Naive thymus-derived CD8-positive, alpha-beta T cell (primary cell): ENCODE results near the gene TCF25. TPM values are rescaled to one million over a fixed set of nuclear protein-coding genes. Genes with fewer than 3 reads are reported as not detected.
A peak's percentile ranks its signal among the peaks of the same experiment; 100 is the strongest.
"Not testable (repeated sequence)": the region's sequence is repeated elsewhere in the genome, so short reads cannot be mapped to it uniquely, and the experiment has no call there.

Experiments used
- ATAC-seq, 2 donors: fragments of 150-1000 bp; cut with Tn5 transposase in 1 of 2; sonication (Bioruptor Pico), chemical (Tn5 transposase) in 1 of 2; 1 replicate in 1 of 2; 2 replicates in 1 of 2; pipeline ENCODE4 v1.10.0; 2021; ENCODE audit warnings: mild to moderate bottlenecking in 2 of 2, moderate library complexity in 2 of 2
- POLR2A ChIA-PET: fragments of 350-600 bp; sonication (Branson Sonifier 250); formaldehyde crosslinking; loops from one replicate; lab custom pipeline; 2021; ENCODE audit warnings: antibody characterized with exemption; lab: Charles Lee
- DNase-seq, 10 donors: peaks; one replicate each; pipeline versions ENCODE4 v3.0.0 to v3.0.0-alpha.2; 2020 to 2022
- H3K27ac Mint-ChIP-seq, 10 donors: one replicate each; pipeline ENCODE4 v1.8.0; 2020 to 2022; ENCODE audit warnings: mild to moderate bottlenecking in 10 of 10, mixed read lengths in 10 of 10, moderate library complexity in 4 of 10, inconsistent platforms in 1 of 10
- H3K27me3 Mint-ChIP-seq, 5 donors: one replicate each; pipeline ENCODE4 v1.8.0; 2021 to 2022; ENCODE audit warnings: mixed read lengths in 5 of 5
- H3K36me3 Mint-ChIP-seq, 3 donors: one replicate each; pipeline ENCODE4 v1.8.0; 2020 to 2022; ENCODE audit warnings: mixed read lengths in 3 of 3, mild to moderate bottlenecking in 2 of 3, inconsistent platforms in 1 of 3
- H3K4me1 Mint-ChIP-seq, 4 donors: one replicate each; pipeline ENCODE4 v1.8.0; 2021 to 2022; ENCODE audit warnings: mixed read lengths in 4 of 4
- H3K4me3 Mint-ChIP-seq, 10 donors: one replicate each; pipeline ENCODE4 v1.8.0; 2020 to 2022; ENCODE audit warnings: mild to moderate bottlenecking in 10 of 10, mixed read lengths in 10 of 10, moderate library complexity in 6 of 10, inconsistent platforms in 1 of 10
- H3K9me3 Mint-ChIP-seq, 9 donors: one replicate each; pipeline ENCODE4 v1.8.0; 2020 to 2022; ENCODE audit warnings: mixed read lengths in 9 of 9, mild to moderate bottlenecking in 3 of 9, inconsistent platforms in 1 of 9, moderate library complexity in 1 of 9
- polyA plus RNA-seq, 3 donors: library from polyadenylated mRNA; unstranded; fragments of 300-500 nt; fragmentation: Illumina TruSeq; gene quantifications; one replicate each; pipeline ENCODE4 v1.2.3, GENCODE V29; 2021
- total RNA-seq, 8 experiments: library from RNA in 2 of 8; stranded (reverse) in 2 of 8; gene quantifications; one replicate each; pipeline ENCODE4 v1.2.3 and lab custom pipeline; 2021 to 2026

TCF25 gene
- total and polyA plus RNA-seq, 5 experiments from 2014 or later: 86.8 to 294 (median 107) TPM

DNA sequence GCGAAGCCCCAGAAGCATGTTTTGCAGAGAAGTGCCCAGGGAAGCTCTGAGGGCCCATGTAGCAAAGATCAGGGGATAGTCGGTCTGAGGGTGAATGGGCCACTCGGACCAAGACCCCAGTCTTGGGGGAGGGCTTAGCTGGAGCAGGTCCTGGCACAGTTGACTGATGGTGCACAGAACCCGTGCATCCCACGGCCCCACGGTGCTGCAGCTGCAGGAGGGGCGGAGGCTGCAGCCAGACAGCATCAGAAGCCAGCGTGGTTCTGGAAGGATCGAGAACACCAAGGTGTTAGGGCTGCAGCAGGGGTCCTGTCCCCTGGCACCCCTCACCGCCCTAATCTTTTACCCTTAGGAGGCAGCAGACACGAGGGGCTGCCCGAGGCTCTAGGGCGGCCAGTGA is 38.8 kb downstream of the TCF25 start:
- peak overlapping the region in 1 of 10 donors; percentile 26 for H3K4me3 Mint-ChIP-seq
- H3K9me3 Mint-ChIP-seq: no peaks in the 10 kb centered on the region
- no peak for DNase-seq
- POLR2A ChIA-PET: no interaction called here
- no peak for ATAC-seq
- peaks cover 8 to 30% (median 9%) of the 10 kb centered on the region in 4 donors for H3K4me1 Mint-ChIP-seq
- no peak overlapping the region for H3K27ac Mint-ChIP-seq
- no peaks in the 10 kb centered on the region for H3K27me3 Mint-ChIP-seq
- peaks cover 0 to 23% (median 0%) of the 10 kb centered on the region in 3 donors for H3K36me3 Mint-ChIP-seq

DNA sequence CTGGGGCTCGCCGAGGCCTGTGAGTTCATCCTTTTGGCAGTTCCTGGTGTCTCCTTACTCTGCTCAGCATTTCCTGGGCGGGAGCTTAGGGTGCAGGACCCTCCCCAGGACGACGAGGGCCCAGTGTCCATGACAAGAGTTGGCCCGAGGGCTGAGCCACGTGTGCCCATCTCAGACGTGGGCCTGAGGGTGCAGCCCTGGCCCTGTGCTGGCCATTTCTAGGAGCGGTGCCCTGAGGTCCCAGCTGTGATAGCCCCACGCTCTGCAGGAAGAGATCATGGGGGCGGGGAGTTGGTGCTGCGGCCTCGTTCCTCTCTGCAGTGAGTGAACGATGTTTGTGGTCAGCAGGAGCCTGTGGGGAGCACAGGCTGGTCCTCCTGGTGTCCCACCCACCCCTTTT is 39.2 kb downstream of the TCF25 start:
- POLR2A ChIA-PET: no interaction called here
- Mint-ChIP-seq H3K4me3 (peak overlapping the region in 1 of 10 donors; percentile 18), H3K27me3 (no peaks in the 10 kb centered on the region), H3K4me1 (peaks cover 8 to 34% (median 11%) of the 10 kb centered on the region in 4 donors), H3K9me3 (no peaks in the 10 kb centered on the region), H3K36me3 (peaks cover 0 to 23% (median 0%) of the 10 kb centered on the region in 3 donors), H3K27ac (peak overlapping the region in 1 of 10 donors; percentile 49)
- ATAC-seq (no peak), DNase-seq (no peak)

DNA sequence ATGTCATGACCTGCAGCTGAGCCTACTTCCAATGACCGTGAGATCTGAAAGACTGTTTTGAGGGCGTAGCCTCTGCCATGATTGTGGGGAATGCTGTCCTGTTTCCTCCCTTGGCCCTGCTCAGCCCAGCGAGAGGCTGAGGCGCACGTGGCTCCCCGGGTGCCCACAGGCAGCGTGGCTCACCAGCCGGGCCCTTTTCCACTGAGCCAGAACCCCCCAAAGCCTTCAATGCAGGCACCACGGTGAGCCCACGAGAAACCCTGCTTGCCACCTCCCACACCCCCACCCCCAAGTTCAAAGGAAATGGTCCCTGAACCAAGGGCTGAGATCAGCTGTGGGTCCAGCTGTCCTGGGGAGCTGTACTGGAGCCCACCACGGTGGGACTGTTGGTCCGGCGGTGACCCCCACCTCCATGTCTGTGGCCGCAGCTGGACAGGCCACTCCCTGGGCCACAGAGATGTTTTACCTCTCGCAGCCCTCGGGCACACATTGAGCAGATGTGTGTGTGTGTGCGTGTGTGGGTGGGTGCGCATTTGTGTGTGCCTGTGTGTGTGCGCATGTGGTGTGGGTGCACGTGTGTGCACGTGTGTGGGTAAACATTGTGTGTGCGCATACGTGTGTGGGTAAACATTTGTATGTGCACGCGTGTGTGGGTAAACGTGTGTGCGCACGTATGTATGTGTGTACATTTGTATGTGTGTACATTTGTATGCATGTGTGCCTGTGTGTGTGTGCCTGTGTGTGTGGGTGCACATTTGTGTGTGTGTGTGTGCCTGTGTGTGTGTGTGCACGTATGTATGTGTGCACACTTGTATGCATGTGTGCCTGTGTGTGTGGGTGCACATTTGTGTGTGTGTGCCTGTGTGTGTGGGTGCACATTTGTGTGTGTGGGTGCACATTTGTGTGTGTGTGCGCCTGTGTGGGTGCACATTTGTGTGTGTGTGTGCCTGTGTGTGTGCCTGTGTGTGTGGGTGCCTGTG is 40.3 kb downstream of the TCF25 start:
- H3K9me3 Mint-ChIP-seq: no peaks in the 10 kb centered on the region
- ATAC-seq (no peak), DNase-seq (no peak)
- peaks cover 0 to 2% (median 0%) of the 10 kb centered on the region in 5 donors for H3K27me3 Mint-ChIP-seq
- peaks cover 12 to 41% (median 21%) of the 10 kb centered on the region in 4 donors for H3K4me1 Mint-ChIP-seq
- POLR2A ChIA-PET: interaction anchor here (0.6 kb wide), 1 partner anchor 800 kb away, joined by 3 read pairs; no protein-coding TSS in a partner anchor
- H3K4me3 Mint-ChIP-seq: no peak overlapping the region
- H3K27ac Mint-ChIP-seq: peak overlapping the region in 4 of 10 donors; percentile 4 to 25 (median 16)
- peaks cover 0 to 20% (median 0%) of the 10 kb centered on the region in 3 donors for H3K36me3 Mint-ChIP-seq

DNA sequence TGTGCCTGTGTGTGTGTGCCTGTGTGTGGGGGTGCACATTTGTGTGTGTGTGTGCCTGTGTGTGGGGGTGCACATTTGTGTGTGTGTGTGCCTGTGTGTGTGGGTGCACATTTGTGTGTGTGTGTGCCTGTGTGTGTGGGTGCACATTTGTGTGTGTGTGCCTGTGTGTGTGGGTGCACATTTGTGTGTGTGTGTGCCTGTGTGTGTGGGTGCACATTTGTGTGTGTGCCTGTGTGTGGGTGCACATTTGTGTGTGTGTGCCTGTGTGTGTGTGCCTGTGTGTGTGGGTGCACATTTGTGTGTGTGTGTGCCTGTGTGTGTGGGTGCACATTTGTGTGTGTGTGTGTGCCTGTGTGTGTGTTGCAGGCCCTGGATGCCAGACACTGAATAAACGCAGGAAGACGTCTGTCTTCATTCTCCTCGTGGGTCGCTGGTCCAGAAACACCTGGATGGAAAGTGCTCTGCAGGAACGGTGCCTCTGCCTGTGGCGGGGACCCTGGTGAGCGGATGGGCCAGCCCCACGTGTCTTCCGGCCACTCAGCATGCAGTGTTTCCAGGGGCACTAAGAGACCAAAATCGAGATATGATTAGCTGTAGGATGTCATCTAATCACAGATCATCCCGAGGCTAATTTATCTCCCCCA is 41.4 kb downstream of the TCF25 start:
- not testable (repeated sequence) for H3K9me3 Mint-ChIP-seq, H3K27me3 Mint-ChIP-seq, H3K4me3 Mint-ChIP-seq, DNase-seq, ATAC-seq
- Mint-ChIP-seq H3K36me3 (peaks cover 0 to 13% (median 0%) of the 10 kb centered on the region in 3 donors), H3K27ac (peak overlapping the region in 1 of 10 donors; percentile 59), H3K4me1 (peaks cover 14 to 48% (median 27%) of the 10 kb centered on the region in 4 donors)
- POLR2A ChIA-PET: interaction anchor here (1.1 kb wide), 1 partner anchor 8 kb away, joined by 3 read pairs; no protein-coding TSS in a partner anchor

DNA sequence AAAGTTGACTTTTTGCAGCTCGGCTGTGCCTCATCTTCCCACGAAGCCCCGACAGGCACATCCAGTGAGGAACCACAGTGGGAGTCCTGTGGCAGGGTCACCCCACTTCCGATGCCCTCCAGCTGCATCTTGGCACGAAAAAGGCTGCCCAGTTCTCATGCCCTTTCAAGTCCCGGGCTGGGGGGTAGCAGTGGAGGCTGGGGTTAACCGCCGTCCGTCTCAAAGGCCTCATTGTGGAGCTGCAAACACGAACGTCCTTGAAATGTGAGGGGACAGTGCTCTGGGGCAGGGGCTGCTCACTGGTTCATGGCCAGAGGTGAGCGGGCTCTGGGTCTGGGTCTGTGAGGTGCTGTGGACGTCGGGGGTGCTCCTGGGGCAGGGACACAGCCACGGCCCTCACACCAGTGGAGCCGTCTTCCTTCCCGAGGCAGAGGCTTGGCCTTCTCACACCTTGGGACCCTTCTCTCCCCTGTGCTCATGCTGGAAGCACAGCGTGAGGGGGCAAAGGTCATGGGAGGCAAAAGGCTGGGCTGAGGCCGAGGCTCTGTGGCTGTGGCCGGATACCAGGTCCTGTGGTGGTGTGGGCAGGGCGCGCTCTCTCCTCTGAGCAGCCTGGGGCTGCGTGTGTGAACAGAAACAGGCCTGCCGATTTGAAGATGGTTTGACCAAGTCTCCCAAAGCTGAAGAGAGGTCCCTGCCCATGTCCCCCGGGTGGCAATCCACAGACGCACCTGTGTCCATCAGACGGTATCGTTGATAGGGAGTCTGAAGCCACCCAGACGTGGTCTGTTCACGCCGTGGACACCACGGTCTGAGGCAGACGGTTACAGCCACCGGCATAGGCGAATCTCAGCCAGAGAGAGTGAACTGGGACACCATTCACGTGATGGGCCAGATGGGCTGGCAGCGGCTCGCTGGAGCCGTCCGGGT is 42.2 kb downstream of the TCF25 start:
- ATAC-seq: no peak

DNA sequence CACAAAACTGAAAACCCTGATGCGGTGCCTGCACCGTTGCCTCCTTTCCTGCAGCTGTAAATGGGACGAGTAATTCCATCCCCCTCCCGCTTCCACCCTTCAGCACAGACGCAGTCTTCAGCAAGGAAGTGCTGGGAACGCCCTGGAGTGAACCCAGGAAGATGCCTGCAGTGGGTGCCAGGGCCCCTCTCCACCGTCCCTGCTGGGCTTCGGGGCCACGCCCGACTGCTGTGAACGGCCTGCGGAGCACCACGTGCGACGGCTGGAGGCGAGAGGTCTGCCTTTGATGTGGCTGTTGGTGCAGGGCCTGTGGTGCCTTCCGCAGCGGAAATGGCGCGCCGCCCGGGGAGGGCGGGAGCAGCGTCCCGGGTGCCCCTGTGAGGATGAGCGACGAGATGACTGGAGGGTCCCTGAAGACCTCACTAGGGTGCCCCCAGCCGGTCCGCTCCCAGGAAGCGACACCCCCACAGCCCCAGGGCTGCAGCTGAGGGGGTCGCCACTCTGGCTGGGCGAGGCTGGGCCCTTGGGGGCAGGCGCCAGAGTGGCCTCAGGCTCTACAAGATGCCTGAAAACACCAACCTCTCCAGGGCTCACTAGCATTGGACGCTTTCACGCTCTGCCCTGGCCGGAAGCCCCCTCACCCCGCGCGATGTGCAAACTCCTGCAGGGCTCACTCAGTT is 44.5 kb downstream of the TCF25 start:
- Mint-ChIP-seq H3K36me3 (no peaks in the 10 kb centered on the region), H3K4me1 (peaks cover 24 to 65% (median 46%) of the 10 kb centered on the region in 4 donors), H3K9me3 (no peaks in the 10 kb centered on the region), H3K4me3 (peak overlapping the region; percentile 63 to 88 (median 75)), H3K27me3 (peaks cover 4 to 28% (median 10%) of the 10 kb centered on the region in 5 donors), H3K27ac (peak overlapping the region in 4 of 10 donors; percentile 8 to 86 (median 40))
- peak; percentile 49 to 88 (median 70) for DNase-seq
- POLR2A ChIA-PET: interaction anchor here (0.6 to 1.6 kb wide), 6 partner anchors 9 to 195 kb away, joined by 3 to 5 read pairs (median 3); no protein-coding TSS in a partner anchor
- peak; percentile 75 to 80 for ATAC-seq

More for the DNA sequence above, 42.2 kb downstream of the TCF25 start:
- POLR2A ChIA-PET: interaction anchor here (0.6 to 1.1 kb wide), 3 partner anchors 9 to 376 kb away, joined by 3 to 6 read pairs (median 4); no protein-coding TSS in a partner anchor
- Mint-ChIP-seq H3K27me3 (peaks cover 3 to 10% (median 7%) of the 10 kb centered on the region in 5 donors), H3K4me1 (peaks cover 19 to 48% (median 30%) of the 10 kb centered on the region in 4 donors), H3K9me3 (no peaks in the 10 kb centered on the region), H3K36me3 (peaks cover 0 to 9% (median 0%) of the 10 kb centered on the region in 3 donors), H3K4me3 (peak overlapping the region in 2 of 10 donors; percentile 30 to 45), H3K27ac (no peak overlapping the region)
- no peak for DNase-seq

DNA sequence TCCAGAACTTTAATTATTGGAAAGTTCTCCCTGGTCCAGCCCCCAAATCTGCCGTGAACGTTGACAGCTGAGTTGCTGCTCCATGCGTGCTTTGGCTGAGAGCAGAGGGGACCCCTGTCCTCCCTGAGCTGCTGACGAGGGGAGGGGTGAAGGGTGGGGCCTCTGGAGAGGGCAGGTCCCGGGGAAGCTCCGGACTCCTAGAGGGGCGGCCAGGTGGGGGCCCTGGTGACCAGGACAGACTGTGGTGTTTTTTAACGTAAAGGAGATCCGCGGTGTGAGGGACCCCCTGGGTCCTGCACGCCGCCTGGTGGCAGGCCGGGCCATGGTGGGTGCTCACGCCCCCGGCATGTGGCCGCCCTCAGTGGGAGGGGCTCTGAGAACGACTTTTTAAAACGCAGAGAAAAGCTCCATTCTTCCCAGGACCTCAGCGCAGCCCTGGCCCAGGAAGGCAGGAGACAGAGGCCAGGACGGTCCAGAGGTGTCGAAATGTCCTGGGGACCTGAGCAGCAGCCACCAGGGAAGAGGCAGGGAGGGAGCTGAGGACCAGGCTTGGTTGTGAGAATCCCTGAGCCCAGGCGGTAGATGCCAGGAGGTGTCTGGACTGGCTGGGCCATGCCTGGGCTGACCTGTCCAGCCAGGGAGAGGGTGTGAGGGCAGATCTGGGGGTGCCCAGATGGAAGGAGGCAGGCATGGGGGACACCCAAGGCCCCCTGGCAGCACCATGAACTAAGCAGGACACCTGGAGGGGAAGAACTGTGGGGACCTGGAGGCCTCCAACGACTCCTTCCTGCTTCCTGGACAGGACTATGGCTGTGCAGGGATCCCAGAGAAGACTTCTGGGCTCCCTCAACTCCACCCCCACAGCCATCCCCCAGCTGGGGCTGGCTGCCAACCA is 45.3 kb downstream of the TCF25 start, which contains the start of gene MC1R:
MC1R (plus strand) TSS at position 410 of the 895 bp plus-strand sequence; CDS start at position 807, 397 bp downstream.
- peak within 1 kb of the TSS in 4 of 10 donors; percentile 8 to 86 (median 56) for H3K27ac Mint-ChIP-seq

DNA sequence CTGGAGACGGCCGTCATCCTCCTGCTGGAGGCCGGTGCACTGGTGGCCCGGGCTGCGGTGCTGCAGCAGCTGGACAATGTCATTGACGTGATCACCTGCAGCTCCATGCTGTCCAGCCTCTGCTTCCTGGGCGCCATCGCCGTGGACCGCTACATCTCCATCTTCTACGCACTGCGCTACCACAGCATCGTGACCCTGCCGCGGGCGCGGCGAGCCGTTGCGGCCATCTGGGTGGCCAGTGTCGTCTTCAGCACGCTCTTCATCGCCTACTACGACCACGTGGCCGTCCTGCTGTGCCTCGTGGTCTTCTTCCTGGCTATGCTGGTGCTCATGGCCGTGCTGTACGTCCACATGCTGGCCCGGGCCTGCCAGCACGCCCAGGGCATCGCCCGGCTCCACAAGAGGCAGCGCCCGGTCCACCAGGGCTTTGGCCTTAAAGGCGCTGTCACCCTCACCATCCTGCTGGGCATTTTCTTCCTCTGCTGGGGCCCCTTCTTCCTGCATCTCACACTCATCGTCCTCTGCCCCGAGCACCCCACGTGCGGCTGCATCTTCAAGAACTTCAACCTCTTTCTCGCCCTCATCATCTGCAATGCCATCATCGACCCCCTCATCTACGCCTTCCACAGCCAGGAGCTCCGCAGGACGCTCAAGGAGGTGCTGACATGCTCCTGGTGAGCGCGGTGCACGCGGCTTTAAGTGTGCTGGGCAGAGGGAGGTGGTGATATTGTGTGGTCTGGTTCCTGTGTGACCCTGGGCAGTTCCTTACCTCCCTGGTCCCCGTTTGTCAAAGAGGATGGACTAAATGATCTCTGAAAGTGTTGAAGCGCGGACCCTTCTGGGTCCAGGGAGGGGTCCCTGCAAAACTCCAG is 46.4 kb downstream of the TCF25 start:
- no peak for ATAC-seq

More for the DNA sequence above, 45.3 kb downstream of the TCF25 start, which contains the start of gene MC1R:
- ATAC-seq: peak; percentile 52 to 55
- DNase-seq: peak in 7 of 10 donors; percentile 21 to 57 (median 37)
- peaks cover 4 to 28% (median 10%) of the 10 kb centered on the region in 5 donors for H3K27me3 Mint-ChIP-seq
- no peaks in the 10 kb centered on the region for H3K9me3 Mint-ChIP-seq
- no peaks in the 10 kb centered on the region for H3K36me3 Mint-ChIP-seq
- POLR2A ChIA-PET: interaction anchor here (0.5 to 1.6 kb wide), 5 partner anchors 32 to 196 kb away, joined by 3 to 5 read pairs (median 3); no protein-coding TSS in a partner anchor
- H3K4me1 Mint-ChIP-seq: peaks cover 24 to 61% (median 46%) of the 10 kb centered on the region in 4 donors
- H3K4me3 Mint-ChIP-seq: peak within 1 kb of the TSS; percentile 63 to 88 (median 75)

DNA sequence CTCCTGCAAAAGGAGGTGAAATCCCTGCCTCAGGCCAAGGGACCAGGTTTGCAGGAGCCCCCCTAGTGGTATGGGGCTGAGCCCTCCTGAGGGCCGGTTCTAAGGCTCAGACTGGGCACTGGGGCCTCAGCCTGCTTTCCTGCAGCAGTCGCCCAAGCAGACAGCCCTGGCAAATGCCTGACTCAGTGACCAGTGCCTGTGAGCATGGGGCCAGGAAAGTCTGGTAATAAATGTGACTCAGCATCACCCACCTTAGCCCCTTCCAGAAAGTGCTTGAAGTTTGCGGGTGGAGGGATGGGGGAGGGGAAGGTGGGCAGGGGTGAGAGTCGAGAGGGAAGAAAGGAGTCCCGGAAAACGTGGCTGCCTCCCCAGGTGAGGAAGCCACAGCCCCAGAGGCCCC is 47.3 kb downstream of the TCF25 start:
- Mint-ChIP-seq H3K27ac (no peak overlapping the region), H3K9me3 (no peaks in the 10 kb centered on the region), H3K36me3 (no peaks in the 10 kb centered on the region), H3K27me3 (peaks cover 4 to 40% (median 19%) of the 10 kb centered on the region in 5 donors), H3K4me1 (peaks cover 18 to 56% (median 47%) of the 10 kb centered on the region in 4 donors), H3K4me3 (peak overlapping the region in 3 of 10 donors; percentile 18 to 29 (median 24))
- ATAC-seq (no peak), DNase-seq (no peak)
- POLR2A ChIA-PET: no interaction called here

More for the DNA sequence above, 46.4 kb downstream of the TCF25 start:
- POLR2A ChIA-PET: no interaction called here
- H3K9me3 Mint-ChIP-seq: no peaks in the 10 kb centered on the region
- peaks cover 18 to 58% (median 44%) of the 10 kb centered on the region in 4 donors for H3K4me1 Mint-ChIP-seq
- H3K27me3 Mint-ChIP-seq: peaks cover 4 to 34% (median 17%) of the 10 kb centered on the region in 5 donors
- DNase-seq: no peak
- H3K36me3 Mint-ChIP-seq: no peaks in the 10 kb centered on the region
- peak overlapping the region in 9 of 10 donors; percentile 24 to 84 (median 55) for H3K4me3 Mint-ChIP-seq
- H3K27ac Mint-ChIP-seq: peak overlapping the region in 5 of 10 donors; percentile 2 to 68 (median 46)
